Pancreas (tissue), 10 donors: ENCODE data around the gene CCP110. TPM values are rescaled to one million over a fixed set of nuclear protein-coding genes. Genes with fewer than 3 reads are reported as not detected.

Experiments used
- ATAC-seq, 4 donors: fragments of 200-7000 bp; cut with Tn5 transposase; one replicate each; pipeline versions ENCODE4 v1.8.0 to v1.9.1; 2020; ENCODE audit warnings: mild to moderate bottlenecking in 4 of 4, moderate library complexity in 4 of 4
- DNase-seq, 6 donors: peaks; one replicate each; pipeline ENCODE4 v3.0.0-alpha.2; 2020
- FAIRE-seq: peaks from 2 replicates; lab custom pipeline; 2012; peaks lifted over from hg19 to GRCh38; lab: Jason Lieb, UNC
- H3K27ac ChIP-seq, 4 donors: fragments of 200-600 bp; sonication (generic); 1 replicate in 3 of 4; 2 replicates in 1 of 4; pipeline versions ENCODE4 v1.5.0 to v1.8.0; 2020
- H3K27me3 ChIP-seq, 4 donors: fragments of 200-600 bp; one replicate each; pipeline ENCODE4 v1.8.0; 2021
- H3K36me3 ChIP-seq, 3 donors: fragments of 200-600 bp; sonication (generic) in 1 of 3; one replicate each; pipeline versions ENCODE4 v1.5.0 to v1.8.0; 2020 to 2021
- H3K4me1 ChIP-seq, 3 donors: fragments of 200-600 bp; one replicate each; pipeline ENCODE4 v1.8.0; 2021
- H3K4me3 ChIP-seq, 4 donors: fragments of 200-600 bp; sonication (generic) in 2 of 4; one replicate each; pipeline versions ENCODE4 v1.5.0 to v1.8.0; 2020 to 2021
- H3K9me3 ChIP-seq, 4 donors: fragments of 200-600 bp; one replicate each; pipeline ENCODE4 v1.8.0; 2021
- WGBS, 2 donors: extraction: QIAGEN DNeasy Blood & Tissue Kit; methylation state at CpG; one replicate each; pipeline ENCODE4 v1.1.7; 2013; 5-methylcytosine and 5-hydroxymethylcytosine counted together
- intact Hi-C, 3 donors: fragments of 100-400 bp; cut with DNase I; formaldehyde crosslinking; loops; one replicate each; pipeline versions ENCODE4 v1.11.1 to v1.14.2; 2022
- polyA plus RNA-seq, 2 donors: library from polyadenylated mRNA; stranded (reverse); fragments of 200-250 nt; gene quantifications; one replicate each; pipeline ENCODE4 v1.2.3, GENCODE V29; 2013
- total RNA-seq, 6 donors: library from RNA; stranded (reverse); fragmentation: NEBNext Ultra II Directional in 4 of 6; extraction: Animal tissue kit (Norgen Biotek cat#: 25700) in 4 of 6; gene quantifications; one replicate each; pipeline versions ENCODE4 v1.2.1 to v1.2.4, GENCODE V29; 2021 to 2023
- TF ChIP-seq, protein P1 (sequence below), 4 donors: fragments of 200-600 bp; sonication (generic) in 3 of 4; IDR thresholded peaks; one replicate each; pipeline versions ENCODE4 v1.5.0 to v1.8.0; 2021; ENCODE audit warnings: antibody characterized with exemption in 4 of 4
- donor health status: healthy with polysubstance abuse.
- donor health status: DM: no; HTN: no; CAD: no; lungs with moderate emphysema.
- donor health status: DM: no; HTN: no; CAD: no.
- donor health status: control.
- donor health status: control.
- donor health status: Bipolar disorder and iron deficiency.
- donor health status: DM: yes; HTN: yes; CAD: no.
- donor health status: DM: no; HTN: no; CAD: no.
- donor health status: DM: no; HTN: no; CAD: no.
- donor health status: DM: yes; HTN: yes; CAD: no.

The CCP110 gene
- total and polyA plus RNA-seq, 8 donors = 2.7 to 7.9 (median 5.1) TPM

DNA sequence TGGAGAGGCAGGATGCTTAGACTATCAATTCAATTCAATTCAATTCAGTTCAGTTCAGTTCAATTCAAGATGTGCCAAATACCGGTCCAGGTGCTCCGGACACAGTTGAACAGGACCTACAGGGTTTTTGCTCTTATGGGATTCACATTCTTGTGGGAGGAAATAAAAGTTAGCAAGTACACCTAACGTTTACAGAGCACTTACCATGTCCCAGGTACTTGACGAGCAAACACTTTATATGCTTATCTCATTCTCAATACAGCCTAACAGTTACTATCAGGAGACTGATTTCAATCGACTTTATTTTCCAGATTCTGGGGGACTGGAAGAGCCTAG, 1.4 kb upstream of the CCP110 start:
- peaks cover 11 to 27% (median 13%) of the 10 kb centered on the region in 3 donors for H3K4me1 ChIP-seq
- intact Hi-C loops = no loop called here

DNA sequence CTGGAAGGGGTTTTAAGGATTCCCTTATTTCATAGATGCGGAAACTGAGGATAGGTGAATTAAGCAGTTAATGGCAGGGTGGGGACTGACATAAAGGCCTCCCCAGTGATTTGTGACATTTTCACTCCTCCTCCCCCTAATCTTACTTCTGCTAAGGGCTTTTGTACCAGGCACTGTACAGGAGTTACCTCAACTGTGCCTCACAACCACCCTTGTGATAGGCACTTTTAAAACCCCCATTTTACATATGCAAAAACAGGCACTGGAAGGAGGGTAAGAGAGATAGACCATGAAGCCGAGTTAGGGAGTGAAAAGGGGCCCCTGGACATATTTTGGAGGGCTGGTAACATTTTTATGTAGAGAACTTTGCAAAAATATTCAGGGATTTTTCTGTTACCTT, 982 bp upstream of the CCP110 start:
- no peak overlapping the region for H3K4me3 ChIP-seq
- peaks cover 11 to 27% (median 13%) of the 10 kb centered on the region in 3 donors for H3K4me1 ChIP-seq
- peaks cover 0 to 3% (median 0%) of the 10 kb centered on the region in 3 donors for H3K36me3 ChIP-seq
- ATAC-seq (no peak), DNase-seq (no peak), FAIRE-seq (no peak)
- 80 to 83% methylated on average over 2 of the region's 2 CpGs for WGBS, 2 donors
- intact Hi-C loops = no loop called here
- H3K27me3 ChIP-seq = no peaks in the 10 kb centered on the region
- peak overlapping the region in 1 of 4 donors; percentile 87 for H3K27ac ChIP-seq
- TF ChIP-seq, protein P1, sequence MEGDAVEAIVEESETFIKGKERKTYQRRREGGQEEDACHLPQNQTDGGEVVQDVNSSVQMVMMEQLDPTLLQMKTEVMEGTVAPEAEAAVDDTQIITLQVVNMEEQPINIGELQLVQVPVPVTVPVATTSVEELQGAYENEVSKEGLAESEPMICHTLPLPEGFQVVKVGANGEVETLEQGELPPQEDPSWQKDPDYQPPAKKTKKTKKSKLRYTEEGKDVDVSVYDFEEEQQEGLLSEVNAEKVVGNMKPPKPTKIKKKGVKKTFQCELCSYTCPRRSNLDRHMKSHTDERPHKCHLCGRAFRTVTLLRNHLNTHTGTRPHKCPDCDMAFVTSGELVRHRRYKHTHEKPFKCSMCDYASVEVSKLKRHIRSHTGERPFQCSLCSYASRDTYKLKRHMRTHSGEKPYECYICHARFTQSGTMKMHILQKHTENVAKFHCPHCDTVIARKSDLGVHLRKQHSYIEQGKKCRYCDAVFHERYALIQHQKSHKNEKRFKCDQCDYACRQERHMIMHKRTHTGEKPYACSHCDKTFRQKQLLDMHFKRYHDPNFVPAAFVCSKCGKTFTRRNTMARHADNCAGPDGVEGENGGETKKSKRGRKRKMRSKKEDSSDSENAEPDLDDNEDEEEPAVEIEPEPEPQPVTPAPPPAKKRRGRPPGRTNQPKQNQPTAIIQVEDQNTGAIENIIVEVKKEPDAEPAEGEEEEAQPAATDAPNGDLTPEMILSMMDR (IDR thresholded peaks at IDR 0.05) = no peak
- H3K9me3 ChIP-seq = no peaks in the 10 kb centered on the region

More for the DNA sequence above, 1.4 kb upstream of the CCP110 start:
- FAIRE-seq = no peak
- no peak for ATAC-seq
- TF ChIP-seq, protein P1 (IDR thresholded peaks at IDR 0.05) = no peak
- peak overlapping the region in 2 of 4 donors; percentile 68 to 85 for H3K4me3 ChIP-seq
- H3K36me3 ChIP-seq = no peaks in the 10 kb centered on the region
- H3K27ac ChIP-seq = peak overlapping the region; percentile 81 to 96 (median 89)
- WGBS, 2 donors = 16 to 19% methylated on average over 5 of the region's 5 CpGs
- no peak for DNase-seq
- H3K9me3 ChIP-seq = no peaks in the 10 kb centered on the region
- H3K27me3 ChIP-seq = no peaks in the 10 kb centered on the region

DNA sequence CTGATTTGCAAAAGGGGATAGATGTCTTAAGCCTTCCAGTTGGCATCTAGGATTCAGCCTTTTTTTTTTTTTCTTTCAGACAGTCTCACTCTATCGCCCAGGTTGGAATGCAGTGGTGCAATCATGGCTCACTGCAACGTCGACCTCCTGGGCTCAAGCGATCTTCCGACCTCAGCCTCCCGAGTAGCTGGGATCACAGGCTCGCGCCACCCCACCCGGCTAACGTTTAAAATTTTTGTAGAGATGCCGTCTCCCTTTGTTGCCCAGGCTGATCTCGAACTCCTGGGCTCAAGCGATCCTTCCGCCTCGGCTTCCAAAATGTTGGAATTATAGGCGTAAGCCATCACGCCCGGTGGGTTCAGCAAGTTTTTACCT, 571 bp upstream of the CCP110 start:
- no peak for FAIRE-seq
- H3K27ac ChIP-seq = no peak overlapping the region
- TF ChIP-seq, protein P1 (IDR thresholded peaks at IDR 0.05) = no peak
- 47 to 54% methylated on average over 18 of the region's 18 CpGs for WGBS, 2 donors
- H3K4me1 ChIP-seq = peaks cover 11 to 27% (median 13%) of the 10 kb centered on the region in 3 donors
- no peak for DNase-seq
- no peak overlapping the region for H3K4me3 ChIP-seq
- peaks cover 0 to 7% (median 0%) of the 10 kb centered on the region in 3 donors for H3K36me3 ChIP-seq
- intact Hi-C loops = no loop called here
- ATAC-seq = no peak
- H3K27me3 ChIP-seq = no peaks in the 10 kb centered on the region
- no peaks in the 10 kb centered on the region for H3K9me3 ChIP-seq

DNA sequence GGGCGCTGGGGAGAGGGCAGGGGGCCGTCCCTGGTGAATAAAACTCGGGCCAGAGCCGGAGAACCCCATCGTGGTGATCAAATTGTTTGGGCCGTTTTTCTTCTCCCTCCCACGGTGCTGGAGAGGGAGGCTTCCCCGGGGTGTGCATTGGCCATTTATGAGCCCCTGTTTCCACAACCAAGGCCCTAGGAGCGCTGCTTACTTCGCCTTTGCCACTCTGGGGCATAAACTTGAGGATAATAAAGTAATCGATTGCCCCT, 544 bp downstream of the CCP110 start:
- Histone ChIP-seq H3K9me3 (no peaks in the 10 kb centered on the region), H3K4me1 (peaks cover 11 to 17% (median 13%) of the 10 kb centered on the region in 3 donors), H3K4me3 (peak overlapping the region; percentile 87 to 93 (median 90)), H3K36me3 (peaks cover 0 to 18% (median 0%) of the 10 kb centered on the region in 3 donors), H3K27me3 (no peaks in the 10 kb centered on the region), H3K27ac (peak overlapping the region in 1 of 4 donors; percentile 24)
- TF ChIP-seq, protein P1 (IDR thresholded peaks at IDR 0.05) = no peak
- intact Hi-C loops = no loop called here
- WGBS, 2 donors = 0% methylated on average over 11 of the region's 11 CpGs
- FAIRE-seq = no peak
- ATAC-seq = peak in 3 of 4 donors; percentile 0 to 3 (median 1)
- no peak for DNase-seq

DNA sequence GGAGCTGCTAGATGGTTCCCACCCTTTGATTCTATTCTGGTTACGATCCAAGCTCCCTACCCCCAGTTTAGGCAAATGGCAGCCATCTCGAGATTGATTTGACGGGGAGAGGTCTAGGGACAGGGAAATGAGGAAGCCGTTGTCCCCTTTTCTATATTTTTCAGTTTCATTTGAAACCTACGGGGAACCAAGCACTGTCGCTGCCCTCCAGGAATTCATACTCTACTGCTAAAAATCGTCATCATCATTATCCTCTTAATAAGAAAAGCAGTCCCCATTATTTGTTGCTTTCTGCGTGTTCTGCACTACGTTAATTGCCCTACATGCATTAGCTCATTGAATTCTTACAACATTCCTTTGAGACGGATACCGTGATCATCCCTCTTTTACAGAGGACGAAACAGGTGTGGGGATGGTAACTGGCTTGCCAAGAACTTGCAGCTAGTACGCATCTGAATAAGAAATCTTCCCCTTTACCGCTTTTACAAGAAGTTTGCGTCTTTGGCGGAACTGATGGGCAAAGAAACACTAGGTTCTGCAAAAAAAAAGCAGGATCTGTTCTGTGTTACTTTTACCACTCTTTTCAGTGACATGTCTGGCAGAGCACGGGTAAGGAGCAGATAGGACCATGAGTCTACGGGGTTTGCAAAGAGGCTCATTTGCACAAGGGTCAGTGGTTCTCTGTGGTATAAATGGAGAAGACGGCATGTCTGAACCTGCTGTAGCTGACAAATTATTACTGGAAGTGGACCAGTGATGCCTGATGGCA, 1.1 kb downstream of the CCP110 start:
- peak overlapping the region in 1 of 4 donors; percentile 24 for H3K27ac ChIP-seq
- H3K36me3 ChIP-seq = peaks cover 0 to 18% (median 0%) of the 10 kb centered on the region in 3 donors
- WGBS, 2 donors = 25 to 31% methylated on average over 19 of the region's 19 CpGs
- no peaks in the 10 kb centered on the region for H3K27me3 ChIP-seq
- intact Hi-C loops = no loop called here
- TF ChIP-seq, protein P1 (IDR thresholded peaks at IDR 0.05) = no peak
- FAIRE-seq = no peak
- H3K4me1 ChIP-seq = peaks cover 8 to 12% (median 11%) of the 10 kb centered on the region in 3 donors
- no peak for DNase-seq
- H3K9me3 ChIP-seq = no peaks in the 10 kb centered on the region
- peak overlapping the region; percentile 87 to 93 (median 90) for H3K4me3 ChIP-seq
- no peak for ATAC-seq
